Lower lobe of right lung (tissue), 2 donors: ENCODE data around the gene PCNX4. TPM values are rescaled to one million over a fixed set of nuclear protein-coding genes. Genes with fewer than 3 reads are reported as not detected.

ENCODE experiments used
- ATAC-seq, 2 donors: fragments of 200-7000 bp; cut with Tn5 transposase; one replicate each; pipeline ENCODE4 v1.9.1; 2020 to 2022; ENCODE audit warnings: mild to moderate bottlenecking in 2 of 2, moderate library complexity in 2 of 2
- DNase-seq: peaks from one replicate; pipeline ENCODE4 v3.0.0-alpha.2; 2020
- H3K27ac ChIP-seq: fragments of 200-600 bp; one replicate; pipeline ENCODE4 v1.8.0; 2022
- H3K27me3 ChIP-seq: fragments of 200-600 bp; one replicate; pipeline ENCODE4 v1.8.0; 2022; ENCODE audit warnings: low read depth
- H3K36me3 ChIP-seq: fragments of 200-600 bp; one replicate; pipeline ENCODE4 v1.8.0; 2022; ENCODE audit warnings: mild to moderate bottlenecking
- H3K4me1 ChIP-seq: fragments of 200-600 bp; one replicate; pipeline ENCODE4 v1.8.0; 2022
- H3K4me3 ChIP-seq: fragments of 200-600 bp; one replicate; pipeline ENCODE4 v1.8.0; 2022; ENCODE audit warnings: mild to moderate bottlenecking
- H3K9me3 ChIP-seq: fragments of 200-600 bp; one replicate; pipeline ENCODE4 v1.8.0; 2022
- intact Hi-C: fragments of 100-400 bp; cut with DNase I; formaldehyde crosslinking; loops from one replicate; pipeline ENCODE4 v1.11.0; 2022
- total RNA-seq: library from RNA; stranded (reverse); fragmentation: NEBNext Ultra II Directional; extraction: Animal tissue kit (Norgen Biotek cat#: 25700); gene quantifications from one replicate; pipeline ENCODE4 v1.2.1, GENCODE V29; 2021
- TF ChIP-seq, protein P1 (sequence below): fragments of 200-600 bp; IDR thresholded peaks from one replicate; pipeline ENCODE4 v1.8.0; 2022; ENCODE audit warnings: antibody characterized with exemption, mild to moderate bottlenecking
- donor health status: DM: no; HTN: yes; CAD: no; lungs with severe emphysema.

PCNX4 gene
- total RNA-seq, 1 donor from 2014 or later = 36.1 TPM

DNA sequence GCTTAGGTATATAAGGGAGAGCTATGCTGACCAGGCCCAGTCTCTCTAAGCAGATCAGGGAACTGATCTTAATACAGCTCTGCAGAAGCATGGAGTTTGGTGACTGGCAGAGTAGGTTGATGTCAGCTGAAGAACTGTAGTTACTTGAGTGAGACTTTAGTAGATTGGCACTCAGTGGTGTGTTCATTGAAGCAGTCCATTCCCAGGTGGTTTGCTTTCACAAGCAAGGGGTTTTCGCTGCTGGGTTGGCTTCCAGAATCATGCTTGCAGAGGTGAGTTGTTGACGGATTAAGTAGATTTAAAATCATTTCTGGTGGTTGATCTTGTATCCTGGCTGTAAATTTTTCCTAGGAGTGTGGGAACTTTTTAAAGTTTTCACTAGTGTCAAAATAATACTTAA, 80.0 kb downstream of the PCNX4 start:
- Histone ChIP-seq H3K4me1 (no peaks in the 10 kb centered on the region), H3K9me3 (no peaks in the 10 kb centered on the region), H3K4me3 (no peak overlapping the region), H3K36me3 (no peaks in the 10 kb centered on the region), H3K27ac (no peak overlapping the region), H3K27me3 (no peaks in the 10 kb centered on the region)
- DNase-seq (no peak), ATAC-seq (no peak)
- TF ChIP-seq, protein P1, sequence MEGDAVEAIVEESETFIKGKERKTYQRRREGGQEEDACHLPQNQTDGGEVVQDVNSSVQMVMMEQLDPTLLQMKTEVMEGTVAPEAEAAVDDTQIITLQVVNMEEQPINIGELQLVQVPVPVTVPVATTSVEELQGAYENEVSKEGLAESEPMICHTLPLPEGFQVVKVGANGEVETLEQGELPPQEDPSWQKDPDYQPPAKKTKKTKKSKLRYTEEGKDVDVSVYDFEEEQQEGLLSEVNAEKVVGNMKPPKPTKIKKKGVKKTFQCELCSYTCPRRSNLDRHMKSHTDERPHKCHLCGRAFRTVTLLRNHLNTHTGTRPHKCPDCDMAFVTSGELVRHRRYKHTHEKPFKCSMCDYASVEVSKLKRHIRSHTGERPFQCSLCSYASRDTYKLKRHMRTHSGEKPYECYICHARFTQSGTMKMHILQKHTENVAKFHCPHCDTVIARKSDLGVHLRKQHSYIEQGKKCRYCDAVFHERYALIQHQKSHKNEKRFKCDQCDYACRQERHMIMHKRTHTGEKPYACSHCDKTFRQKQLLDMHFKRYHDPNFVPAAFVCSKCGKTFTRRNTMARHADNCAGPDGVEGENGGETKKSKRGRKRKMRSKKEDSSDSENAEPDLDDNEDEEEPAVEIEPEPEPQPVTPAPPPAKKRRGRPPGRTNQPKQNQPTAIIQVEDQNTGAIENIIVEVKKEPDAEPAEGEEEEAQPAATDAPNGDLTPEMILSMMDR = no peak
- intact Hi-C loops = no loop called here

DNA sequence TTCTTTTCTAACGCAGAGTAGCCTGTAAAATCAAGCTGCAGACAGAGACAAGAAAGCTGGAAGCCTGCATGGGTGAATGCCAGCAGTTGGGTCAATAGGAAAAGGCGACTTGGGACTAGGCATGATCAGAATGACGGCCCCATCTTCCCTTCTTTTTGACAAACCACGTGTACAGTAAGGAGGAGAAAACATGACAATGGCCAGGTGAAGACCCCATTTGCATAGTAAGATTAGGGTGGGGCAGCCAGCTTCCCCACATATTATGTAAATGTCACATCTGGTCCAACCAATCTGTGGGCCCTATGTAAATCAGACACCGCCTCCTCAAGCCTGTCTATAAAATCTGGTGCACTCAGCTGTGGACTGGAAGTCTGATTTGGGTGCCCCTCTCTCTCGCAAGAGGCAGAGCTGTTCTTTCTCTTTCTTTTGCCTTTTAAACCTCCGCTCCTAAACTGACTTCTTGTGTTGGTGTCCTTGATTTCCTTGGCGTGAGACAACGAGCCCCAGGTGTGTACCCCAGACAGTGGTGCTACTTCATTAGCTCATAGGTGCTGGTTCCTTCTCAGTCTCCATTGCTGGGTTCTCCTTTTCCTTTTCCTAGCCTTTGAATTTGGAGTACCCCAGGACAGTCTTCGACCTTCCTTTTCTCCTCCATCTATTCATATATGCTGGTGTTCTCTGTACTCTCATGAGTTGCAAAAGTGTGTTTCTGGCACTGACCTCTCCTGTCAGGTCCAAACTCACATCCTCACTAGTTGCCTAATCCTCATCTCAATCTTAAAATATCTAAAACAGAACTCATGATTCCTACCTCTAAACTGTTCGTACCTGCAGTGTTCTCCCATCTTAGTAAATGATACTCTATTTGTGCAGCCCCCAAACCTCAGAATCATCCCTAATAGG, 82.9 kb downstream of the PCNX4 start:
- H3K4me3 ChIP-seq = no peak overlapping the region
- H3K9me3 ChIP-seq = peaks cover 5% of the 10 kb centered on the region
- no peaks in the 10 kb centered on the region for H3K4me1 ChIP-seq
- ATAC-seq (no peak), DNase-seq (no peak)
- no peak overlapping the region for H3K27ac ChIP-seq
- no peaks in the 10 kb centered on the region for H3K36me3 ChIP-seq
- no peaks in the 10 kb centered on the region for H3K27me3 ChIP-seq
- intact Hi-C loops = no loop called here
- TF ChIP-seq, protein P1 = no peak

DNA sequence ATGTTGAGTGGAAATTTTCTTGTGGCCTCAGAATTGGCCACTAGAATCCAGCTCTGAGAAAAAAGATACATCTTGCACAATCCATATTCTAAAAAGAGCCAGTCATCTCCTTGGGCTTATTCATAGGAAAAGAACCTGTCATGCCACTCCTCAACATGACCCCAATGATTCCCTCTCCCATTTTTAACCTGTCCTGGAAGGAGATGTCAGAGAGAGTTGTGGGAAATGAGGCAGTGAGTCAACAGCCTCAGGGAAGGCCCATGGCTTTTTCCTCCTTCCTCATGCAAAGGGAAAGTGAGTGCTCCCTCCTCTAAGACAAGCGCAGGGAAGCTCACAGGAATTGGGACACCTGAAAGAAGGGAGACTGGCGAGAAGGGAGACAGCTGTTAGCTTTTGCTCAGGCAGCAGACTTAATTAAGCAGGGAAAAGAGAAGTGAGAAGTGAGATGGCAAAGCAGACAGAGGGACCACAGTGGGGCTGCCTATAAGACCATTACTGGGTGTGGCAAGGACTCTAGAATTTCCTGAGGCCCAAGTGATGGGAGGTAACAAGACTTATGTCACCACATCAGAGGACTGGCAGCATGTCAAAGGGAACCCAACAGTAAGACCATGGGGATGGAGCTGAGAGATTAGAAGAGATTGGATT, 83.7 kb downstream of the PCNX4 start:
- Histone ChIP-seq H3K4me3 (no peak overlapping the region), H3K27ac (no peak overlapping the region), H3K4me1 (no peaks in the 10 kb centered on the region), H3K36me3 (no peaks in the 10 kb centered on the region), H3K27me3 (no peaks in the 10 kb centered on the region), H3K9me3 (peaks cover 5% of the 10 kb centered on the region)
- intact Hi-C loops = no loop called here
- ATAC-seq (no peak), DNase-seq (no peak)
- TF ChIP-seq, protein P1 = no peak

DNA sequence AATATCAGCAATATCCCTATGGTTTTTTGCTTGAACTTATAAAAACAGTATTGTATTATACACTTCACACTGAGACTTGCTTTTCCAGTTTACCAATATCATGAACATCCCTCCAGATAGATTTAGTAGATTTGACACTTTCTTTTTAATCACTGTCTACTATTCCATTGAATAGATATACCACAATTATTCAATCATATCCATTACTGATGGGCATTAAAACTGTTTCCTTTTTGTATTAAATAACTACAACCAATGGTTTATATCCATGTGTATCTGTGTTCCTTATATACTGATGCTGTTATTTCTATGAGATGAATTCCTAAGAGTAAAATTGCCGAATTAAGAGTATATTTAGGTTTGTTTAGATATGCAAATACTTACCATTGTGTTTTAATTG, 86.4 kb downstream of the PCNX4 start:
- Histone ChIP-seq H3K27ac (no peak overlapping the region), H3K27me3 (no peaks in the 10 kb centered on the region), H3K4me1 (no peaks in the 10 kb centered on the region), H3K9me3 (peaks cover 5% of the 10 kb centered on the region), H3K4me3 (no peak overlapping the region), H3K36me3 (no peaks in the 10 kb centered on the region)
- ATAC-seq (no peak), DNase-seq (no peak)
- TF ChIP-seq, protein P1 = no peak
- intact Hi-C loops = no loop called here

DNA sequence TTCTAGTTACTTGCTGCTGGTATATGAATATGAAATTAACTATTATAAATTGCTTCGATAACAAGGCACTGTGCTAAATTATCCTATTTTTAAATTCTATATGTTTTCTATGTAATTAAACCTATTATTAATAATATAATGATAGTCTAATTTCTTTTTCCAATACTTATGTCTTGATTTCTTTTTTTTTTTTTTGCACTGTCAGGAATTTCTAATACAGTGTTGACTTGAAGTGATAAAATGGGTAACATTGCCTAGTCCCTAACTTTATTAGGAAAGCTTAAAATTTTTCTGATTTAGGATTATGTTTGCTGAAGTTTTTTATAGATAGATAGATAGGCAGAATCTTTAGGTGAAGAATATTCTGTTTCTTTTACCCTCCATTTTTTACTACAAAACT, 87.1 kb downstream of the PCNX4 start:
- Histone ChIP-seq H3K27ac (no peak overlapping the region), H3K4me3 (no peak overlapping the region), H3K9me3 (peaks cover 5% of the 10 kb centered on the region), H3K4me1 (peaks cover 3% of the 10 kb centered on the region), H3K27me3 (no peaks in the 10 kb centered on the region), H3K36me3 (no peaks in the 10 kb centered on the region)
- TF ChIP-seq, protein P1 = no peak
- intact Hi-C loops = no loop called here
- DNase-seq = no peak
- ATAC-seq = no peak
